ENCODE measurements around the gene NAA50.

- TF ChIP-seq CTCF (conservative IDR thresholded peaks at IDR 0.05; ENCODE audit: low read depth in 2 of 2) (no peak), EZH2 (IDR thresholded peaks at IDR 0.05; ENCODE audit: low read depth, unreplicated experiment) (no peak), STAT1 (IDR thresholded peaks at IDR 0.05; ENCODE audit: unreplicated experiment) (no peak), ZNF114 (CRISPR knock-in tag; IDR thresholded peaks at IDR 0.05) (no peak), ZNF331 (CRISPR knock-in tag; IDR thresholded peaks at IDR 0.05; ENCODE audit: low read depth) (no peak), EZH2phosphoT487 (IDR thresholded peaks at IDR 0.05; ENCODE audit: unreplicated experiment) (no peak), JUNB (IDR thresholded peaks at IDR 0.05; ENCODE audit: unreplicated experiment) (no peak), ETS1 (IDR thresholded peaks at IDR 0.05) (no peak), POLR2AphosphoS5 (IDR thresholded peaks at IDR 0.05; ENCODE audit: low read depth) (no peak), REST (IDR thresholded peaks at IDR 0.05; ENCODE audit: unreplicated experiment) (no peak), CREB1 (CRISPR knock-in tag; IDR thresholded peaks at IDR 0.05; ENCODE audit: low read depth) (no peak)
These were observed 26.3 kb downstream of the NAA50 start for GRCh38 chr3:113719758-113720157.

Measured in GM23338 (cell line).